ENCODE measurements around the gene HEXB.

HEXB gene

GRCh38 chr5:74684900-74685851, at the start of gene HEXB:
TSS of gene HEXB (plus strand) at chr5:74685233. CDS start at chr5:74685261, 28 bp downstream.
- in situ Hi-C loops (cut with MboI; ENCODE audit: low sequenced_read_pairs), result no loop called here

- in situ Hi-C loops (cut with MboI; ENCODE audit: low sequenced_read_pairs), result no loop called here
These were observed 48.9 kb upstream of the HEXB start for GRCh38 chr5:74636149-74636548.

GRCh38 chr5:74636552-74636951, 48.5 kb upstream of the HEXB start:
- in situ Hi-C loops (cut with MboI; ENCODE audit: low sequenced_read_pairs), result no loop called here

GRCh38 chr5:74638544-74638969, 46.5 kb upstream of the HEXB start:
- in situ Hi-C loops (cut with MboI; ENCODE audit: low sequenced_read_pairs), result no loop called here

GRCh38 chr5:74638970-74639806, 45.8 kb upstream of the HEXB start:
- in situ Hi-C loops (cut with MboI; ENCODE audit: low sequenced_read_pairs), result no loop called here

- in situ Hi-C loops (cut with MboI; ENCODE audit: low sequenced_read_pairs), result no loop called here
These were observed 45.1 kb upstream of the HEXB start for GRCh38 chr5:74639807-74640449.

GRCh38 chr5:74640450-74640953, 44.5 kb upstream of the HEXB start, which contains the start of gene ENC1:
TSS of gene ENC1 (minus strand) at chr5:74640728. CDS start at chr5:74636485, 4,243 bp downstream.
- in situ Hi-C loops (cut with MboI; ENCODE audit: low sequenced_read_pairs), result no loop called here

- in situ Hi-C loops (cut with MboI; ENCODE audit: low sequenced_read_pairs), result no loop called here
These were observed 43.9 kb upstream of the HEXB start for GRCh38 chr5:74640954-74641734.

- in situ Hi-C loops (cut with MboI; ENCODE audit: low sequenced_read_pairs), result no loop called here
These were observed 43.1 kb upstream of the HEXB start for GRCh38 chr5:74641735-74642542.

- in situ Hi-C loops (cut with MboI; ENCODE audit: low sequenced_read_pairs), result no loop called here
These were observed 42.5 kb upstream of the HEXB start for GRCh38 chr5:74642543-74642863.

- in situ Hi-C loops (cut with MboI; ENCODE audit: low sequenced_read_pairs), result no loop called here
These were observed 41.9 kb upstream of the HEXB start for GRCh38 chr5:74643111-74643562.

- in situ Hi-C loops (cut with MboI; ENCODE audit: low sequenced_read_pairs), result no loop called here
These were observed 37.9 kb upstream of the HEXB start for GRCh38 chr5:74647096-74647495.

GRCh38 chr5:74648835-74649293, 36.2 kb upstream of the HEXB start:
- in situ Hi-C loops (cut with MboI; ENCODE audit: low sequenced_read_pairs), result no loop called here

- in situ Hi-C loops (cut with MboI; ENCODE audit: low sequenced_read_pairs), result no loop called here
These were observed 35.5 kb upstream of the HEXB start for GRCh38 chr5:74649421-74649973.

- in situ Hi-C loops (cut with MboI; ENCODE audit: low sequenced_read_pairs), result no loop called here
These were observed 33.3 kb upstream of the HEXB start for GRCh38 chr5:74651710-74652109.

GRCh38 chr5:74652576-74652975, 32.5 kb upstream of the HEXB start:
- in situ Hi-C loops (cut with MboI; ENCODE audit: low sequenced_read_pairs), result no loop called here

GRCh38 chr5:74653991-74654390, 31.0 kb upstream of the HEXB start:
- in situ Hi-C loops (cut with MboI; ENCODE audit: low sequenced_read_pairs), result no loop called here

GRCh38 chr5:74655206-74655605, 29.8 kb upstream of the HEXB start:
- in situ Hi-C loops (cut with MboI; ENCODE audit: low sequenced_read_pairs), result no loop called here

- in situ Hi-C loops (cut with MboI; ENCODE audit: low sequenced_read_pairs), result no loop called here
These were observed 29.3 kb upstream of the HEXB start for GRCh38 chr5:74655716-74656115.

All from hTERT RPE-1 (cell line).